Upper lobe of right lung (tissue), 1 donor: ENCODE data around the gene CCDC191. TPM values are rescaled to one million over a fixed set of nuclear protein-coding genes. Genes with fewer than 3 reads are reported as not detected.

ENCODE experiments used
- ATAC-seq: fragments of 200-7000 bp; cut with Tn5 transposase; one replicate; pipeline ENCODE4 v1.9.1; 2020; ENCODE audit warnings: mild to moderate bottlenecking, moderate library complexity
- DNase-seq: peaks from one replicate; pipeline ENCODE4 v3.0.0-alpha.2; 2020
- H3K27ac ChIP-seq: fragments of 200-600 bp; one replicate; pipeline ENCODE4 v1.8.0; 2022
- H3K27me3 ChIP-seq: fragments of 200-600 bp; one replicate; pipeline ENCODE4 v1.8.0; 2022; ENCODE audit warnings: mild to moderate bottlenecking
- H3K36me3 ChIP-seq: fragments of 200-600 bp; one replicate; pipeline ENCODE4 v1.8.0; 2022
- H3K4me1 ChIP-seq: fragments of 200-600 bp; one replicate; pipeline ENCODE4 v1.8.0; 2022
- H3K4me3 ChIP-seq: fragments of 200-600 bp; one replicate; pipeline ENCODE4 v1.8.0; 2022; ENCODE audit warnings: mild to moderate bottlenecking
- H3K9me3 ChIP-seq: fragments of 200-600 bp; one replicate; pipeline ENCODE4 v1.8.0; 2022
- CTCF ChIP-seq: fragments of 200-600 bp; IDR thresholded peaks from one replicate; pipeline ENCODE4 v1.8.0; 2022; ENCODE audit warnings: antibody characterized with exemption
- intact Hi-C: fragments of 100-400 bp; cut with DNase I; formaldehyde crosslinking; loops from one replicate; pipeline ENCODE4 v1.11.0; 2022
- long read RNA-seq: library from polyadenylated mRNA; unstranded; transcript quantifications from one replicate; pipeline ENCODE4 v2.0.0, GENCODE V29; 2021
- total RNA-seq: library from RNA; stranded (reverse); fragmentation: NEBNext Ultra II Directional; extraction: Animal tissue kit (Norgen Biotek cat#: 25700); gene quantifications from one replicate; pipeline ENCODE4 v1.2.1, GENCODE V29; 2021
- donor health status: DM: no; HTN: yes; CAD: no; lungs with severe emphysema.

CCDC191 gene
- total RNA-seq: 4.1 TPM
- long read RNA-seq, partial matches to known transcripts: 0 of 5 reads
- long read RNA-seq, other reads (novel, unspliced or antisense): 4 of 5 reads

DNA sequence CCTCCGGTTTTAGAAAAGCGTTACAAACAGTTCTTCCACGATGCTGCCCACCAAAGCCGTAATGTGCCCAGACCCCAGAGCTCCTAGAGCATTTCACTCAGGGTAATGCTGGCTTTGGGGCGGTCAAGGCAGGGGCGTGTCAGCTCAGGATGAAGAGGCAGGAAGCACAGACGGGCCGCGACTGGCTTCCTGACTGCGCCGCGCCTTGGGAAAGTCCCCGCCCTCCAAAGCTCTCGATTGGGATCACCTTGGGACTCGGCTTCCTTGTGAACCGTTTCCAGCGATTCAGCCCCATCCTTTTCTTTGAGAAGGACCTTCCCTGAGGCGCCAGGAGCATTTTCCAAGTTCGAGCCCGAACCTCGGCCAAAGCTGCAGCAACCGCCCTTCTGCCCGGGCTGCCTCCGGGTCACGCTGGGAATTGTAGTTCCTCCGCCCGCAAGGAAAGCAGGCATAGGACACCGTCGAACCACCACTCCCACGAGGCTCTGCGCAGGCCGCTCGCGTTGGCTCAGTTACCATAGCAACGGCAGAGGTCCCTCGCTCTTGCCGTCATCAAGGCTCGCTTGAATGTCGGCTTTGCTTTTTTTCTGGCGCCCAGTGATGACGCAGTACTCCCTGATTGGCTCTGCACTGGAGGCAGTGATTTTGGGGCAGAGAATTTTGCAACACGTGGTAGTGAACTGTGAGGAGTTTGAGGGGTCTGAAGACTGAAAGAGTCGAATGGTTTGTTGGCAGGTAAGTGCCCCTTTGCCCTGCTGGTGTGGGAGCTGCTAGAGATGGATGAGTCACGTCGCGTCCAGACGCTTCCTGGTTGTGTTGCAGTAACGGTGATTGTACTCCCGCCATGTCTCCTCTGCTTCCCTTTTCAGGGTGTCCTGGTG is at the start of gene CCDC191, which contains the start of gene QTRT2:
CCDC191 (minus strand) TSS at position 397 of the 881 bp plus-strand sequence; CDS start at position 337, 60 bp downstream.
QTRT2 (plus strand) TSS at position 608 of the 881 bp plus-strand sequence. CDS start 8,521 bp downstream, outside the sequence.
- no peaks in the 10 kb centered on the region for H3K27me3 ChIP-seq
- DNase-seq: peak; percentile 98
- peak within 1 kb of the TSS; percentile 92 for H3K4me3 ChIP-seq
- ATAC-seq: peak; percentile 99
- no peaks in the 10 kb centered on the region for H3K36me3 ChIP-seq
- intact Hi-C loops: no loop called here
- no peak for TF ChIP-seq CTCF
- H3K9me3 ChIP-seq: no peaks in the 10 kb centered on the region
- peaks cover 22% of the 10 kb centered on the region for H3K4me1 ChIP-seq
- peak within 1 kb of the TSS; percentile 86 for H3K27ac ChIP-seq

GRCh38 chr3:114104414-114104813 is 48.1 kb upstream of the CCDC191 start:
- Histone ChIP-seq H3K4me1 (no peaks in the 10 kb centered on the region), H3K4me3 (no peak overlapping the region), H3K27ac (no peak overlapping the region), H3K27me3 (no peaks in the 10 kb centered on the region), H3K36me3 (no peaks in the 10 kb centered on the region), H3K9me3 (no peaks in the 10 kb centered on the region)
- no peak for TF ChIP-seq CTCF
- ATAC-seq: no peak
- intact Hi-C loops: no loop called here
- DNase-seq: no peak

DNA sequence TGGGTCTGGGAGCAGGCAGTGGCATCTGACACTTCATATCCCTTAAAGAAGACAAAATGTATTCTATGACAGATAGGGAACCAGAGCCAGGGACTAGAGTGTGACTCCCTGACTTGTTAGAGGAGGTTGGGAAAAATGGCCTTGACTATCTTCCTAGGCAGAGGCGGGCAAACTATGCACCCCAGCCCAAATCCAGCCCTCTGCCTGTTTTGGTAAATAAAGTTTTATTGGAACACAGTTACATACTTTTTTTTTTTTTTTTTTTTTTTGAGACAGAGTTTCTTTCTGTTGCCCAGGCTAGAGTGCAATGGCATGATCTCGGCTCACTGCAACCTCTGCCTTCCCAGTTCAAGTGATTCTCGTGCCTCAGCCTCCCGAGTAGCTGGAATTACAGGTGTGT is 47.5 kb upstream of the CCDC191 start:
- Histone ChIP-seq H3K9me3 (no peaks in the 10 kb centered on the region), H3K27me3 (no peaks in the 10 kb centered on the region), H3K4me3 (no peak overlapping the region), H3K36me3 (no peaks in the 10 kb centered on the region), H3K27ac (no peak overlapping the region), H3K4me1 (no peaks in the 10 kb centered on the region)
- intact Hi-C loops: no loop called here
- no peak for TF ChIP-seq CTCF
- DNase-seq (no peak), ATAC-seq (no peak)

- no peaks in the 10 kb centered on the region for H3K4me1 ChIP-seq
- no peaks in the 10 kb centered on the region for H3K27me3 ChIP-seq
- no peaks in the 10 kb centered on the region for H3K36me3 ChIP-seq
- intact Hi-C loops: no loop called here
- no peak overlapping the region for H3K4me3 ChIP-seq
- TF ChIP-seq CTCF: no peak
- ATAC-seq: no peak
- H3K27ac ChIP-seq: no peak overlapping the region
- DNase-seq: no peak
- no peaks in the 10 kb centered on the region for H3K9me3 ChIP-seq
Observed at GRCh38 chr3:114103181-114103580, 46.9 kb upstream of the CCDC191 start.

GRCh38 chr3:114101101-114101500 is 44.8 kb upstream of the CCDC191 start:
- no peak for TF ChIP-seq CTCF
- no peaks in the 10 kb centered on the region for H3K9me3 ChIP-seq
- H3K4me3 ChIP-seq: no peak overlapping the region
- H3K27ac ChIP-seq: no peak overlapping the region
- H3K27me3 ChIP-seq: no peaks in the 10 kb centered on the region
- no peaks in the 10 kb centered on the region for H3K4me1 ChIP-seq
- no peaks in the 10 kb centered on the region for H3K36me3 ChIP-seq
- DNase-seq (no peak), ATAC-seq (no peak)
- intact Hi-C loops: no loop called here
